ENCODE results near the gene SLC25A24. TPM values are rescaled to one million over a fixed set of nuclear protein-coding genes. Genes with fewer than 3 reads are reported as not detected.

Gene SLC25A24
- total and polyA plus RNA-seq, 9 of the 15 experiments (the other 6 are each of a cell fraction or from before 2014, with no cell fraction given): 6.9 to 34.9 (median 25.4) TPM

DNA sequence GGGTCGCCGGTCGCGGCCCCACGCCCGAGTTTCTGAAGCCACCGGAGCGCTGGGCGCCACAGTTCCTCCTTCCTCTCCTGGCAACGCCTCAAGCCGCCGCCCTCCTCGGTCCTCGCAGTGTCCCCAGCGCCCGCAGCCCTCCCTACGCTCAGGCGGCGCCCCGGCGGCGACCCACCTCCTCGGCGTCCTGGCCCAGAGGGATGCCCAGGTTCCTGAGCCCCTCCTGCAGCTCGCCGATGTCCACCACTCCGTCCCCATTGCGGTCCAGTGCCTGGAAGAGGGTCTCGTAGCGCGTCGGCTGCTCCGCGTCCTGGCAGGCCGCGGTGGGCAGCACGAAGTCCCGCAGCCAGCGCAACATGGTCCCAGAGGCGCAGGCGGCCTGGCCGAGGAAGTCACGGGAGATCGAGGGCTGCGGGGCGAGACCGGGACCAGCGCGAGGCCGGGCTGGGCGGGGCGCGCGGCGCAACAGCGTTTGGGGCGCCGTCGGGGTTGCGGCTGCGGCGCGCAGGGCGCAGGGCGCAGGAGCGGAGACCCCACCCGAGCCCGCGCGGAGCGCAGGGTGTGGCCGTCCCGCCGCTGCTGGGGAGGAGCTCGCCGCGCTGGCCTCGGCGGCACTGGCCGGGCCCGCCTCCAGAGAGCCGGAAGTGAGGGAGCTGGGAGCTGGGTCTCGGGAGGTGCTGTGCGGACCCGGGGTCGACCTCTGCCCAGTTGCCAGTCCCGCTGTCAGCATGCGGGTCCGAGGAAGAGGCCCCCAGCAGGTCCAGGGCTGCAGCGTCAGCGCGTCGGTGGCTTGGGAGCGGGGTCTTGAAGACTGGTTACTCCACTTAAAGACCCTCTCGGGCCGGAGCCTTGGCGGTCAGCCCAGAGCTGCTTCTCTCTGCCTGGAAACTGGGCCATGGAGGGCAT is at the start of gene SLC25A24 (continued):
- TF ChIP-seq, protein P1, sequence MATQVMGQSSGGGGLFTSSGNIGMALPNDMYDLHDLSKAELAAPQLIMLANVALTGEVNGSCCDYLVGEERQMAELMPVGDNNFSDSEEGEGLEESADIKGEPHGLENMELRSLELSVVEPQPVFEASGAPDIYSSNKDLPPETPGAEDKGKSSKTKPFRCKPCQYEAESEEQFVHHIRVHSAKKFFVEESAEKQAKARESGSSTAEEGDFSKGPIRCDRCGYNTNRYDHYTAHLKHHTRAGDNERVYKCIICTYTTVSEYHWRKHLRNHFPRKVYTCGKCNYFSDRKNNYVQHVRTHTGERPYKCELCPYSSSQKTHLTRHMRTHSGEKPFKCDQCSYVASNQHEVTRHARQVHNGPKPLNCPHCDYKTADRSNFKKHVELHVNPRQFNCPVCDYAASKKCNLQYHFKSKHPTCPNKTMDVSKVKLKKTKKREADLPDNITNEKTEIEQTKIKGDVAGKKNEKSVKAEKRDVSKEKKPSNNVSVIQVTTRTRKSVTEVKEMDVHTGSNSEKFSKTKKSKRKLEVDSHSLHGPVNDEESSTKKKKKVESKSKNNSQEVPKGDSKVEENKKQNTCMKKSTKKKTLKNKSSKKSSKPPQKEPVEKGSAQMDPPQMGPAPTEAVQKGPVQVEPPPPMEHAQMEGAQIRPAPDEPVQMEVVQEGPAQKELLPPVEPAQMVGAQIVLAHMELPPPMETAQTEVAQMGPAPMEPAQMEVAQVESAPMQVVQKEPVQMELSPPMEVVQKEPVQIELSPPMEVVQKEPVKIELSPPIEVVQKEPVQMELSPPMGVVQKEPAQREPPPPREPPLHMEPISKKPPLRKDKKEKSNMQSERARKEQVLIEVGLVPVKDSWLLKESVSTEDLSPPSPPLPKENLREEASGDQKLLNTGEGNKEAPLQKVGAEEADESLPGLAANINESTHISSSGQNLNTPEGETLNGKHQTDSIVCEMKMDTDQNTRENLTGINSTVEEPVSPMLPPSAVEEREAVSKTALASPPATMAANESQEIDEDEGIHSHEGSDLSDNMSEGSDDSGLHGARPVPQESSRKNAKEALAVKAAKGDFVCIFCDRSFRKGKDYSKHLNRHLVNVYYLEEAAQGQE (IDR thresholded peaks at IDR 0.05; ENCODE audit: borderline replicate concordance): 0 out of 2 replicates have a peak, but pooled peaks have one; percentile 9
- TF ChIP-seq, protein P1 (CRISPR knock-in tag; IDR thresholded peaks at IDR 0.05; ENCODE audit: low read depth): 0 out of 2 replicates have a peak, but pooled peaks have one; percentile 44
- TF ChIP-seq ZNF57 (CRISPR knock-in tag; IDR thresholded peaks at IDR 0.05) (peak; percentile 67; the same call in 1 of the 2 replicates), RBM14 (IDR thresholded peaks at IDR 0.05; ENCODE audit: borderline replicate concordance, insufficient read depth, low read depth, low read length) (0 out of 2 replicates have a peak, but pooled peaks have one; percentile 83), RBM34 (IDR thresholded peaks at IDR 0.05; ENCODE audit: borderline replicate concordance, insufficient read depth, low read length) (0 out of 2 replicates have a peak, but pooled peaks have one; percentile 71), FOXK1 (CRISPR knock-in tag; IDR thresholded peaks at IDR 0.05; ENCODE audit: borderline replicate concordance) (no peak), MCM2 (IDR thresholded peaks at IDR 0.05; ENCODE audit: low read depth) (no peak), U2AF1 (optimal IDR thresholded peaks at IDR 0.05; ENCODE audit: low read depth, low read length) (peak; percentile 48), ARHGAP35 (IDR thresholded peaks at IDR 0.05; ENCODE audit: partially characterized antibody) (no peak), POLR2B (IDR thresholded peaks at IDR 0.05; ENCODE audit: low read depth, partially characterized antibody) (peak; percentile 73), ZKSCAN8 (CRISPR knock-in tag; IDR thresholded peaks at IDR 0.05) (0 out of 2 replicates have a peak, but pooled peaks have one; percentile 2), SMARCA5 (IDR thresholded peaks at IDR 0.05) (no peak), ZBTB7A (IDR thresholded peaks at IDR 0.05; ENCODE audit: borderline replicate concordance, control insufficient read depth, low read depth, low read length) (peak; percentile 95; the same call in 1 of the 2 replicates), SAFB (IDR thresholded peaks at IDR 0.05; ENCODE audit: borderline replicate concordance, low read depth, low read length) (peak; percentile 90), NEUROD1 (IDR thresholded peaks at IDR 0.05; ENCODE audit: borderline replicate concordance, low read depth, low read length, partially characterized antibody) (no peak), MCM3 (IDR thresholded peaks at IDR 0.05) (no peak), TAL1 (IDR thresholded peaks at IDR 0.05) (no peak)
- TF ChIP-seq, protein P2, sequence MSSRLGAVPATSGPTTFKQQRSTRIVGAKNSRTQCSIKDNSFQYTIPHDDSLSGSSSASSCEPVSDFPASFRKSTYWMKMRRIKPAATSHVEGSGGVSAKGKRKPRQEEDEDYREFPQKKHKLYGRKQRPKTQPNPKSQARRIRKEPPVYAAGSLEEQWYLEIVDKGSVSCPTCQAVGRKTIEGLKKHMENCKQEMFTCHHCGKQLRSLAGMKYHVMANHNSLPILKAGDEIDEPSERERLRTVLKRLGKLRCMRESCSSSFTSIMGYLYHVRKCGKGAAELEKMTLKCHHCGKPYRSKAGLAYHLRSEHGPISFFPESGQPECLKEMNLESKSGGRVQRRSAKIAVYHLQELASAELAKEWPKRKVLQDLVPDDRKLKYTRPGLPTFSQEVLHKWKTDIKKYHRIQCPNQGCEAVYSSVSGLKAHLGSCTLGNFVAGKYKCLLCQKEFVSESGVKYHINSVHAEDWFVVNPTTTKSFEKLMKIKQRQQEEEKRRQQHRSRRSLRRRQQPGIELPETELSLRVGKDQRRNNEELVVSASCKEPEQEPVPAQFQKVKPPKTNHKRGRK (tag; IDR thresholded peaks at IDR 0.05): no peak

Measured in K562 (cell line).